Measurements from ENCODE around the gene PDE6A. TPM values are rescaled to one million over a fixed set of nuclear protein-coding genes. Genes with fewer than 3 reads are reported as not detected.

The PDE6A gene
- total and polyA plus RNA-seq, 2 of the 13 experiments (the other 11 are each of a cell fraction or from before 2014, with no cell fraction given): 0.01 TPM; not detected in 1

DNA sequence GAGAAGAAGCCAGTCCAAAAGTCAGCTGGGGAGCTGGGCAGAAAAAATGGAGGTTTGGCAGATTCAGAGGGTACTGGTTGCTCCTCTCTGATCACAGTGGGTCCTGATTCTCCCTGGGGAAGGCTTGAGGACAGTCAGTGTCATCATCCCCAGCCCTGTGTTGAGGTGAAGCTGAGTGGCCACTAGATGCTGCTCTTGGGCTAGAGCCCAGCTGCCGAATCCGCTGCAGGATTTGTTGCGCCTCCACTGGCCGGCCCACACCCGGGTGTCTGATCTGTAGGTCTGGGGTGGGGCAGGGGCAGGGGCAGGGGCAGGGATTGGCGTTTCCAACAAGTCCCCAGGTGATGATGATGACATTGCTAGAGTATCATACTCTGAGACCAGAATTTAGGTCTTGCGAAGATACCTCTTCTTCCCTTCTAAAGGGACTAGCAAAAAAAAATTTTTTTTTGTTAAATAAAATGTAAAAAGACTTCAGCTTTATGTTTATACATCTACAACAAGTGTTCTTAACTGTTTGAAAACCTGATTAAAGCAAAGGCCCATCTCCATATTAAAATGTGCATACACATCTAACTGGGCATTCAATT, 106.8 kb downstream of the PDE6A start (continued):
- TF ChIP-seq, protein P1, sequence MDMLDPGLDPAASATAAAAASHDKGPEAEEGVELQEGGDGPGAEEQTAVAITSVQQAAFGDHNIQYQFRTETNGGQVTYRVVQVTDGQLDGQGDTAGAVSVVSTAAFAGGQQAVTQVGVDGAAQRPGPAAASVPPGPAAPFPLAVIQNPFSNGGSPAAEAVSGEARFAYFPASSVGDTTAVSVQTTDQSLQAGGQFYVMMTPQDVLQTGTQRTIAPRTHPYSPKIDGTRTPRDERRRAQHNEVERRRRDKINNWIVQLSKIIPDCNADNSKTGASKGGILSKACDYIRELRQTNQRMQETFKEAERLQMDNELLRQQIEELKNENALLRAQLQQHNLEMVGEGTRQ (IDR thresholded peaks at IDR 0.05; ENCODE audit: low read depth, low read length): no peak
- TF ChIP-seq, protein P1 (CRISPR knock-in tag; IDR thresholded peaks at IDR 0.05; ENCODE audit: borderline replicate concordance): no peak
- TF ChIP-seq SALL2 (CRISPR knock-in tag; IDR thresholded peaks at IDR 0.05) (0 out of 2 replicates have a peak, but pooled peaks have one; percentile 24), SAFB2 (CRISPR knock-in tag; IDR thresholded peaks at IDR 0.05; ENCODE audit: borderline replicate concordance, low read depth) (no peak), SMC3 (IDR thresholded peaks at IDR 0.05; ENCODE audit: low read length) (peak; percentile 71; the same call in 1 of the 2 replicates), STAG1 (CRISPR knock-in tag; IDR thresholded peaks at IDR 0.05) (peak; percentile 89), CENPX (CRISPR knock-in tag; IDR thresholded peaks at IDR 0.05) (no peak), PAWR (CRISPR knock-in tag; IDR thresholded peaks at IDR 0.05; ENCODE audit: borderline replicate concordance) (no peak), BHLHE40 (IDR thresholded peaks at IDR 0.05; ENCODE audit: low read length) (no peak), KDM5B (CRISPR knock-in tag; IDR thresholded peaks at IDR 0.05; ENCODE audit: borderline replicate concordance) (no peak), CBX1 (IDR thresholded peaks at IDR 0.05; ENCODE audit: low read depth) (no peak), PITX1 (CRISPR knock-in tag; IDR thresholded peaks at IDR 0.05) (peak; percentile 35; the same call in 1 of the 2 replicates), TBX3 (IDR thresholded peaks at IDR 0.05; ENCODE audit: borderline replicate concordance) (no peak), AHR (CRISPR knock-in tag; IDR thresholded peaks at IDR 0.05) (no peak), CEBPG (CRISPR knock-in tag; IDR thresholded peaks at IDR 0.05) (0 out of 2 replicates have a peak, but pooled peaks have one; percentile 18), MTF2 (CRISPR knock-in tag; IDR thresholded peaks at IDR 0.05; ENCODE audit: borderline replicate concordance) (0 out of 2 replicates have a peak, but pooled peaks have one; percentile 23)
- TF ChIP-seq, protein P2, sequence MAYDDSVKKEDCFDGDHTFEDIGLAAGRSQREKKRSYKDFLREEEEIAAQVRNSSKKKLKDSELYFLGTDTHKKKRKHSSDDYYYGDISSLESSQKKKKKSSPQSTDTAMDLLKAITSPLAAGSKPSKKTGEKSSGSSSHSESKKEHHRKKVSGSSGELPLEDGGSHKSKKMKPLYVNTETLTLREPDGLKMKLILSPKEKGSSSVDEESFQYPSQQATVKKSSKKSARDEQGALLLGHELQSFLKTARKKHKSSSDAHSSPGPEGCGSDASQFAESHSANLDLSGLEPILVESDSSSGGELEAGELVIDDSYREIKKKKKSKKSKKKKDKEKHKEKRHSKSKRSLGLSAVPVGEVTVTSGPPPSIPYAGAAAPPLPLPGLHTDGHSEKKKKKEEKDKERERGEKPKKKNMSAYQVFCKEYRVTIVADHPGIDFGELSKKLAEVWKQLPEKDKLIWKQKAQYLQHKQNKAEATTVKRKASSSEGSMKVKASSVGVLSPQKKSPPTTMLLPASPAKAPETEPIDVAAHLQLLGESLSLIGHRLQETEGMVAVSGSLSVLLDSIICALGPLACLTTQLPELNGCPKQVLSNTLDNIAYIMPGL (CRISPR knock-in tag; IDR thresholded peaks at IDR 0.05; ENCODE audit: borderline replicate concordance in 1 of 2, low read depth in 1 of 2): peak in 1 of 2 experiments; percentile 35; a peak in 1 of 4 replicates
- TF ChIP-seq, protein P3, sequence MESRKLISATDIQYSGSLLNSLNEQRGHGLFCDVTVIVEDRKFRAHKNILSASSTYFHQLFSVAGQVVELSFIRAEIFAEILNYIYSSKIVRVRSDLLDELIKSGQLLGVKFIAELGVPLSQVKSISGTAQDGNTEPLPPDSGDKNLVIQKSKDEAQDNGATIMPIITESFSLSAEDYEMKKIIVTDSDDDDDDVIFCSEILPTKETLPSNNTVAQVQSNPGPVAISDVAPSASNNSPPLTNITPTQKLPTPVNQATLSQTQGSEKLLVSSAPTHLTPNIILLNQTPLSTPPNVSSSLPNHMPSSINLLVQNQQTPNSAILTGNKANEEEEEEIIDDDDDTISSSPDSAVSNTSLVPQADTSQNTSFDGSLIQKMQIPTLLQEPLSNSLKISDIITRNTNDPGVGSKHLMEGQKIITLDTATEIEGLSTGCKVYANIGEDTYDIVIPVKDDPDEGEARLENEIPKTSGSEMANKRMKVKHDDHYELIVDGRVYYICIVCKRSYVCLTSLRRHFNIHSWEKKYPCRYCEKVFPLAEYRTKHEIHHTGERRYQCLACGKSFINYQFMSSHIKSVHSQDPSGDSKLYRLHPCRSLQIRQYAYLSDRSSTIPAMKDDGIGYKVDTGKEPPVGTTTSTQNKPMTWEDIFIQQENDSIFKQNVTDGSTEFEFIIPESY (CRISPR knock-in tag; IDR thresholded peaks at IDR 0.05): peak; percentile 89
- TF ChIP-seq, protein P4, sequence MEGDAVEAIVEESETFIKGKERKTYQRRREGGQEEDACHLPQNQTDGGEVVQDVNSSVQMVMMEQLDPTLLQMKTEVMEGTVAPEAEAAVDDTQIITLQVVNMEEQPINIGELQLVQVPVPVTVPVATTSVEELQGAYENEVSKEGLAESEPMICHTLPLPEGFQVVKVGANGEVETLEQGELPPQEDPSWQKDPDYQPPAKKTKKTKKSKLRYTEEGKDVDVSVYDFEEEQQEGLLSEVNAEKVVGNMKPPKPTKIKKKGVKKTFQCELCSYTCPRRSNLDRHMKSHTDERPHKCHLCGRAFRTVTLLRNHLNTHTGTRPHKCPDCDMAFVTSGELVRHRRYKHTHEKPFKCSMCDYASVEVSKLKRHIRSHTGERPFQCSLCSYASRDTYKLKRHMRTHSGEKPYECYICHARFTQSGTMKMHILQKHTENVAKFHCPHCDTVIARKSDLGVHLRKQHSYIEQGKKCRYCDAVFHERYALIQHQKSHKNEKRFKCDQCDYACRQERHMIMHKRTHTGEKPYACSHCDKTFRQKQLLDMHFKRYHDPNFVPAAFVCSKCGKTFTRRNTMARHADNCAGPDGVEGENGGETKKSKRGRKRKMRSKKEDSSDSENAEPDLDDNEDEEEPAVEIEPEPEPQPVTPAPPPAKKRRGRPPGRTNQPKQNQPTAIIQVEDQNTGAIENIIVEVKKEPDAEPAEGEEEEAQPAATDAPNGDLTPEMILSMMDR (CRISPR knock-in tag; IDR thresholded peaks at IDR 0.05): peak; percentile 91
